Spinal cord (tissue), 10 donors: ENCODE data around the gene TRAF3IP1. TPM values are rescaled to one million over a fixed set of nuclear protein-coding genes. Genes with fewer than 3 reads are reported as not detected.
"Not testable (repeated sequence)": the region's sequence is repeated elsewhere in the genome, so short reads cannot be mapped to it uniquely, and the experiment has no call there.

Experiments
- DNase-seq, 6 donors: peaks; one replicate each; pipeline versions ENCODE4 v3.0.0 to v3.0.0-alpha.2; 2013 to 2015; ENCODE audit warnings: low spot score in 6 of 6, low read depth in 4 of 6
- H3K27ac ChIP-seq: one replicate; pipeline ENCODE4 v1.5.1; 2013; ENCODE audit warnings: low read depth, low read length, control low read depth
- H3K27me3 ChIP-seq: one replicate; pipeline ENCODE4 v1.6.1; 2013; ENCODE audit warnings: low read length; ENCODE audit not compliant: control insufficient read depth, insufficient read depth
- H3K36me3 ChIP-seq: one replicate; pipeline ENCODE4 v1.6.1; 2013; ENCODE audit warnings: low read length; ENCODE audit not compliant: control insufficient read depth, insufficient read depth
- H3K4me1 ChIP-seq: one replicate; pipeline ENCODE4 v1.6.1; 2013; ENCODE audit warnings: low read length; ENCODE audit not compliant: control insufficient read depth, insufficient read depth
- H3K4me3 ChIP-seq: one replicate; pipeline ENCODE4 v1.5.1; 2013; ENCODE audit warnings: low read depth, low read length, control low read depth
- H3K9me3 ChIP-seq: one replicate; pipeline ENCODE4 v1.6.1; 2013; ENCODE audit warnings: low read length; ENCODE audit not compliant: control insufficient read depth, insufficient read depth
- WGBS: methylation state at CpG from one replicate; pipeline ENCODE4 v1.1.5; 2013; ENCODE audit warnings: missing lambda C conversion rate; ENCODE audit not compliant: insufficient coverage; 5-methylcytosine and 5-hydroxymethylcytosine counted together
- polyA plus RNA-seq, 2 donors: library from polyadenylated mRNA; unstranded; fragments of 120-200 nt; gene quantifications; one replicate each; pipeline ENCODE4 v1.2.1, GENCODE V29; 2013; ENCODE audit not compliant: insufficient read length in 2 of 2
- total RNA-seq, 2 donors: library from RNA; depleted of rRNA in 1 of 2; stranded (reverse); fragments of 120-200 nt in 1 of 2; fragments of >200 nt in 1 of 2; gene quantifications; one replicate each; pipeline versions ENCODE4 v1.2.3 to v1.2.4, GENCODE V29; 2013 to 2014
- donor health status: healthy.

Gene TRAF3IP1
- total and polyA plus RNA-seq, 4 donors: 12.2 to 19.2 (median 17.6) TPM

DNA sequence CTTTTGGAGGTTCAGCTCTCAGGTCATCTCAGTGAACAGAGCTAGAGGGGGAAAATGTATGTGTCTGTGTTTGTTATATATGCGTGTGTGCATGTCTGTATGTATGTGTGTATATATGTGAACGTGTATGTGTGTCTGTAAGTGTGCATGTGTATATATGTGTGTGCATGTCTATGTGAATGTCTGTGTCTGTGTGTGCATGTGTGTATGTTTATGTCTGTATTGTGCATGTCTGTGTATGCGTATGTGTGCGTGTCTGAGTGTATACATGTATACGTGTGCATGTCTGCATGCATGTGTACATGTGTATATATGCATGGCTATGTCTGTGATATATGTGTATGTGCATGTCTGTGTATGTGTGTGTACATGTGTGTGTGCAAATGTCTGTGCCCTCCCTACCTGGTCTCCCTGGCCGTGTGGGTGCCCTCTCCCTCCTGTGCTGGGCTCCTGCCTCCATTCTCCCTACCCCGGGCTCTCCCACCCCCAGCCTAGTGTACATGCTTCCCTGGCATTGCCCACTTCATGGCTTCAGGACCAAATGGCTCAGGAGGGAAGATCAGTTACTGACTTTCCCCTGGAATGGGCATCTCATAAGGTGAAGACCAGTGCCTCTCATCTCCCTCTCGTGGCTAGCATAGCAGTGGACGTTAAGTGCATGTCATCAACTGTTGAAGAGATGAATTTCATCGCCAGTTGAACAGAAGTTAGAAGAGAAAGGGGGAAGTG is 49.9 kb downstream of the TRAF3IP1 start:
- no peaks in the 10 kb centered on the region for H3K9me3 ChIP-seq
- no peak overlapping the region for H3K27ac ChIP-seq
- H3K27me3 ChIP-seq: no peaks in the 10 kb centered on the region
- DNase-seq: no peak
- 82% methylated on average over 10 of the region's 10 CpGs for WGBS
- H3K36me3 ChIP-seq: peaks cover 9% of the 10 kb centered on the region
- H3K4me3 ChIP-seq: no peak overlapping the region
- peaks cover 13% of the 10 kb centered on the region for H3K4me1 ChIP-seq

DNA sequence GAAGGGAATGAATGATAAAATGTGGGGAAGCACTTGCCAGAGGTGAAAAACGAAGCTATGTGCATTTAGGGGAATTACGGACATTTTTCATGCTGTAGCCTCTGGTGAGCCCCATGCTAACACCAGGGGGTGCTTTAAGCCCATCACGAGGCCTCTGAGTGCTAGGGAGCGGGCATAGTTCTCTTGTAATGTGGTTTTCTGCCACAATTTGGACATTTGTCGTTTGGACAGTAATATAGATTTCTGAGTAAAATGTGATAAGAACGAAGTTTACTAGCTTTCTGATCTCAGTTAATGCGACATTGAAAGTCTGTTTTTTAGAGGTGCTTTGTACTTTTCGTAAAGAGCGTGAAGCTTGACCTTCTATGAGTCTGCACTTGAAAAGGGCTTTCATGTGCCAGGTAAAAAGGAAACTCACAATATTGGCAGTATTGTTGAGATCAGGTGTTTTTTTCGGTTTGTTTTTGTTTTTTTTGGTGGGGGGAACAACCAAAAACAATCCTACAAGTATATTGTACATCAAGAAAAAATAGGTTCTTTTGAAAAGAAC is 50.6 kb downstream of the TRAF3IP1 start:
- Histone ChIP-seq H3K9me3 (no peaks in the 10 kb centered on the region), H3K27ac (no peak overlapping the region), H3K4me3 (no peak overlapping the region), H3K27me3 (no peaks in the 10 kb centered on the region), H3K36me3 (peaks cover 8% of the 10 kb centered on the region), H3K4me1 (peaks cover 13% of the 10 kb centered on the region)
- 47% methylated on average over 9 of the region's 10 CpGs for WGBS
- peak in 4 of 6 donors; percentile 42 to 86 (median 68) for DNase-seq

DNA sequence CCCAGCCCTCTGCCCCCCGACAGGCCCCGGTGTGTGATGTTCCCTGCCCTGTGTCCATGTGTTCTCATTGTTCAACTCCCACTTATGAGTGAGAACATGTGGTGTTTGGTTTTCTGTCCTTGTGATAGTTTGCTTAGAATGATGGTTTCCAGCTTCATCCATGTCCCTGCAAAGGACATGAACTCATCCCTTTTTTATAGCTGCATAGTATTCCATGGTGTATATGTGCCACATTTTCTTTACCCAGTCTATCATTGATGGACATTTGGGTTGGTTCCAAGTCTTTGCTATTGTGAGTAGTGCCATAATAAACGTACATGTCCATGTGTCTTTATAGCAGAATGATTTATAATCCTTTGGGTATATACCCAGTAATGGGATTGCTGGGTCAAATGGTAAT is 52.0 kb downstream of the TRAF3IP1 start:
- no CpG with 5 or more reads among the region's 3 CpGs for WGBS

DNA sequence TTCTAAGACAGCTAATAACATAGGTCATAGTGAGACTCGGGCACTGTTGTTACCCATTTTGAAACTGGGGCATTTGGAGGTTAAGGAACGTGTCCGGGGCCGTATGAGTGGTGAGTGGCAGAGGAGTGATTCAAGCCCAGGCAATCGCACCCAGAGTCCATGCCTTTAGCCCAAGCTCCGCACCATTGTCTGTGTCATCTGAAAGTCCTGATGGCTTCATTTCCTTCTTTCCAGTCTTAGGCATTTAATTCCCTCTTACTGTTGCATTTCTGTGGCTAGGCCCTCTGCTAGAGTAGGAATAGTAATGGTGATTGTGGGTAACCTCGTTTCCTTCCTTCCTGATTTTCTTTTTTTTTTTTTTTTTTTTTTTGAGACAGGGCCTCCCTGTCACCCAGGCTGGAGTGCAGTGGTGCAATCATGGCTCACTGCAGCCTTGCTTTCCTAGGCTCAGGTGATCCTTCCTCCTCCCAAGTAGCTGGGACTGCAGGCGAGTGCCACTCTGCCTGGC is 56.6 kb downstream of the TRAF3IP1 start:
- Histone ChIP-seq H3K27ac (no peak overlapping the region), H3K27me3 (no peaks in the 10 kb centered on the region), H3K4me3 (no peak overlapping the region), H3K36me3 (peaks cover 13% of the 10 kb centered on the region), H3K9me3 (no peaks in the 10 kb centered on the region), H3K4me1 (peaks cover 10% of the 10 kb centered on the region)
- DNase-seq: no peak
- 93% methylated on average over 4 of the region's 8 CpGs for WGBS

More for the DNA sequence above, 52.0 kb downstream of the TRAF3IP1 start:
- not testable (repeated sequence) for DNase-seq, H3K27me3 ChIP-seq, H3K36me3 ChIP-seq, H3K4me3 ChIP-seq, H3K9me3 ChIP-seq, H3K27ac ChIP-seq
- H3K4me1 ChIP-seq: peaks cover 13% of the 10 kb centered on the region

DNA sequence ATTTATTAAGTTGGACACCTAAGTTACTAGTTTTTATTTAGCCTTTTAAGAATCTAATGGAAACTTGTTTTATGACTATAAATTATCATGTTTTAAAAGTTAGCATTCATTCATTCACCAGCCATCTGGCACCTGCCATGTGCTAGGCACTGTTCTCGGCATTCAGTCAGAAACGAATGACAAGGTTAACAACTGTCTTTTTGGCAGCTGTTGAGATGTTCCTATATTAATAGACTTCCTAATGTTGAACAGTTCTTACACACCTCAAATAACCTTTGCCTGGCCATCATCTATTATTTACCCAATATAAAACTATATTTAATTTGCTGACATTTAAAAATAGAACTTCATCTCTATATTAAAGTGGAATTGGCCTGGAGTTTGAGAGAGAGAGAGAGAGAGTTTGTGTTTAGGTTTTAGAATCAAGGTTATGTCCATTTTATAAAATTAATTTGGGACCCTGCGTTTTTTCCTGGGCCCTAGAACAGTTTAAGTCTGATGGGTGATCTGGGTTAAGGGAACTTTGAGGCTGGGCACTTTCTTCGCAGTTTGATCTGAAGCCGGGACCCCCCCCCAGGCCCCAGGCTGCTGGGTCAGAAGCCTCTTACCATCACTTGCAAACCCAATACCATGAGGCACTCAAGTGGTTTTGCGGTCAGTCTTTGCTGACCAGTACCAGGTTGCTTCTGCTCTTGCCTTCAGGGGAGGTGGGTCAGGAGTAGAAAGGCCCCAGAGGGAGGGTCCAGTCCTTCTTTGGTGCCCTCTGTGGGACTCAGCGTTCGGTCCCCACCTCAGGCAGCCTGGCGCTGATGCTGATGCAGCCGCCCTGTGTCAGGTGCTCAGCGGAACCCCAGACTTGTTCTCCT is 58.1 kb downstream of the TRAF3IP1 start:
- Histone ChIP-seq H3K27ac (no peak overlapping the region), H3K27me3 (no peaks in the 10 kb centered on the region), H3K9me3 (no peaks in the 10 kb centered on the region), H3K4me3 (no peak overlapping the region), H3K4me1 (peaks cover 10% of the 10 kb centered on the region), H3K36me3 (peaks cover 20% of the 10 kb centered on the region)
- WGBS: 96% methylated on average over 9 of the region's 11 CpGs
- DNase-seq: no peak

DNA sequence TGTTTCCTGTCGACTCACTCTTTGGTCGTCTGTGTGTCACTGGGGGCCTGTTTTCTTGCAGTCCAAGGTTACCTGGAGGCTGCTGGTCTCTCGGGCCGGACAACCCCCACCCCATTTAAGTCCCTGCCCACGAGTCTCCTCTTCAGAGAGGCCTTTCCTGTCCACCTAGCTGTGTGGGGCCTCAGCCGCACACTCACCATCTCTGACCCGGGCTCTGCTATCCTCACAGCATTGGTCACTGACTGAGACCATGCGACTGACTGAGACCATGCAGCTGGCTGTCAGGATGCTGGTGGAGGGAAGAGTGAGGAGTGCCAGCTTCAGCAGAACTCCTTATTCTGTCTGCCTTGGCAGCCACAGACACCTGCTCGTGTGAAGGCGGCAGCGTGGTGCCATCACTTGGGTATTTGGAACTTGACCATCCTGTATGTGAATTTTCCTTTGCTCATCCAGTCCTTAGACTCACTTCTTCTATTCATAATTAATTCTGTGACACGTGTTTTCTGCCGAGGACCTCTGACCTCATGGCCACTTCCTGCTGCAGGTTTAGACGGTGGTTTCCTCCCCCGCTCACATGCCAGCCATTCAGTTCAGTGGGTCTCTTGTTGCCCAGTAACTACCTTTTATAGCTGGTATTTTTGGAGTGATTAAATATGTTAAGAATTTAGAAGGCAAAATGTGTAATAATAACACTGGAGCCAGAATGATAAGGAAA is 58.9 kb downstream of the TRAF3IP1 start:
- peaks cover 20% of the 10 kb centered on the region for H3K36me3 ChIP-seq
- H3K9me3 ChIP-seq: no peaks in the 10 kb centered on the region
- H3K4me3 ChIP-seq: no peak overlapping the region
- no peak overlapping the region for H3K27ac ChIP-seq
- 69% methylated on average over 12 of the region's 15 CpGs for WGBS
- no peak for DNase-seq
- H3K4me1 ChIP-seq: peaks cover 10% of the 10 kb centered on the region
- H3K27me3 ChIP-seq: no peaks in the 10 kb centered on the region

DNA sequence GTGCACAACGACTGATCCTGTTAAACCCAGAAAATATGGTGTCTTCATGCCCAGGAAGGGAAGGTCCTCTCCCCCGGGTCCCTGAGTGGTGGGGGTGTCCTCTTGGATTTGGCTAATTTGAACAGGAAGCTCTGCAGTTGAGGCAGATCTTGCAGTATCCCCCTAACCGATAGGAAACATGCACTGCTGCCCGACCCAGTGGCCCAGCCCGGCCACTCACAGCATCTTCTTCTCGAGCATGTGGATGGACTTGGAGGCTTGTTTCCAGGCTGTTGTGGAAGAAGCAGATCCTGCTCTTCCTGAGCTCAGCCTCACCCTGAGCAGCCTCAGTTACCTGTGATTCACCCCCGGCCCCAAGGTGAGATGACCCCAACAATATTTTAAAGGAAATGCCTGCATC is 60.0 kb downstream of the TRAF3IP1 start:
- H3K36me3 ChIP-seq: peaks cover 20% of the 10 kb centered on the region
- peaks cover 10% of the 10 kb centered on the region for H3K4me1 ChIP-seq
- no peaks in the 10 kb centered on the region for H3K27me3 ChIP-seq
- no peak for DNase-seq
- H3K9me3 ChIP-seq: no peaks in the 10 kb centered on the region
- no peak overlapping the region for H3K27ac ChIP-seq
- WGBS: 92% methylated on average over 4 of the region's 7 CpGs
- no peak overlapping the region for H3K4me3 ChIP-seq

DNA sequence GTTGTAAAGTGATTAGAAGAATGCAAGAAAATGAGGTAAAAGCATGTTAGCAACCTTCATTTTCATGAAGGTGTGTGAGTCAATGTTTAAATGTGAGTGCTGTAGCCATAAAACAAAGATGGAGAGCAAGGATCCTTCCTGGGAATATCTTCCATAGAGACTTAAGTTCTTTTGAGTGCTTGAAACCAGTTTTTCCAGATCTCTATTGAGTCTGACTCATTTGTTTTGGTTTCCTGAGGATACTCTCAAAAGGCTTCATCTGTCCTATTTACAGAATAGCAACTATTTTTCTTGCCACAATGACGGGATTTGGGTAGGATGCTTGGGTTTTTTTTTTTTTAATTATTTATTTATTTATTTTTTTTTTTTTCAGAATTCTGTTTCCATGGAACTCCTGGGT is 60.5 kb downstream of the TRAF3IP1 start:
- Histone ChIP-seq H3K4me1 (peaks cover 10% of the 10 kb centered on the region), H3K9me3 (no peaks in the 10 kb centered on the region), H3K36me3 (peaks cover 20% of the 10 kb centered on the region), H3K4me3 (no peak overlapping the region), H3K27me3 (no peaks in the 10 kb centered on the region), H3K27ac (no peak overlapping the region)
- no CpG with 5 or more reads among the region's 1 CpG for WGBS
- no peak for DNase-seq
